Pancreas (tissue), 10 donors: ENCODE measurements around the gene SLC35G1. TPM values are rescaled to one million over a fixed set of nuclear protein-coding genes. Genes with fewer than 3 reads are reported as not detected.

Experiments used
- ATAC-seq, 4 donors: fragments of 200-7000 bp; cut with Tn5 transposase; one replicate each; pipeline versions ENCODE4 v1.8.0 to v1.9.1; 2020; ENCODE audit warnings: mild to moderate bottlenecking in 4 of 4, moderate library complexity in 4 of 4
- DNase-seq, 6 donors: peaks; one replicate each; pipeline ENCODE4 v3.0.0-alpha.2; 2020
- FAIRE-seq: peaks from 2 replicates; lab custom pipeline; 2012; peaks lifted over from hg19 to GRCh38; lab: Jason Lieb, UNC
- H3K27ac ChIP-seq, 4 donors: fragments of 200-600 bp; sonication (generic); 1 replicate in 3 of 4; 2 replicates in 1 of 4; pipeline versions ENCODE4 v1.5.0 to v1.8.0; 2020
- H3K27me3 ChIP-seq, 4 donors: fragments of 200-600 bp; one replicate each; pipeline ENCODE4 v1.8.0; 2021
- H3K36me3 ChIP-seq, 3 donors: fragments of 200-600 bp; sonication (generic) in 1 of 3; one replicate each; pipeline versions ENCODE4 v1.5.0 to v1.8.0; 2020 to 2021
- H3K4me1 ChIP-seq, 3 donors: fragments of 200-600 bp; one replicate each; pipeline ENCODE4 v1.8.0; 2021
- H3K4me3 ChIP-seq, 4 donors: fragments of 200-600 bp; sonication (generic) in 2 of 4; one replicate each; pipeline versions ENCODE4 v1.5.0 to v1.8.0; 2020 to 2021
- H3K9me3 ChIP-seq, 4 donors: fragments of 200-600 bp; one replicate each; pipeline ENCODE4 v1.8.0; 2021
- CTCF ChIP-seq, 4 donors: fragments of 200-600 bp; sonication (generic) in 3 of 4; IDR thresholded peaks; one replicate each; pipeline versions ENCODE4 v1.5.0 to v1.8.0; 2021; ENCODE audit warnings: antibody characterized with exemption in 4 of 4
- WGBS, 2 donors: extraction: QIAGEN DNeasy Blood & Tissue Kit; methylation state at CpG; one replicate each; pipeline ENCODE4 v1.1.7; 2013; 5-methylcytosine and 5-hydroxymethylcytosine counted together
- intact Hi-C, 3 donors: fragments of 100-400 bp; cut with DNase I; formaldehyde crosslinking; loops; one replicate each; pipeline versions ENCODE4 v1.11.1 to v1.14.2; 2022
- polyA plus RNA-seq, 2 donors: library from polyadenylated mRNA; stranded (reverse); fragments of 200-250 nt; gene quantifications; one replicate each; pipeline ENCODE4 v1.2.3, GENCODE V29; 2013
- total RNA-seq, 6 donors: library from RNA; stranded (reverse); fragmentation: NEBNext Ultra II Directional in 4 of 6; extraction: Animal tissue kit (Norgen Biotek cat#: 25700) in 4 of 6; gene quantifications; one replicate each; pipeline versions ENCODE4 v1.2.1 to v1.2.4, GENCODE V29; 2021 to 2023
- donor health status: healthy with polysubstance abuse.
- donor health status: DM: no; HTN: no; CAD: no; lungs with moderate emphysema.
- donor health status: DM: no; HTN: no; CAD: no.
- donor health status: control.
- donor health status: control.
- donor health status: Bipolar disorder and iron deficiency.
- donor health status: DM: yes; HTN: yes; CAD: no.
- donor health status: DM: no; HTN: no; CAD: no.
- donor health status: DM: no; HTN: no; CAD: no.
- donor health status: DM: yes; HTN: yes; CAD: no.

The SLC35G1 gene
- total and polyA plus RNA-seq, 8 donors = 1.4 to 11.0 (median 4.9) TPM

- no peak for ATAC-seq
- Histone ChIP-seq H3K27me3 (no peaks in the 10 kb centered on the region), H3K4me1 (peaks cover 0 to 13% (median 0%) of the 10 kb centered on the region in 3 donors), H3K4me3 (no peak overlapping the region), H3K9me3 (no peaks in the 10 kb centered on the region), H3K36me3 (no peaks in the 10 kb centered on the region), H3K27ac (no peak overlapping the region)
- intact Hi-C loops = no loop called here
- TF ChIP-seq CTCF (IDR thresholded peaks at IDR 0.05) = no peak
- 79 to 81% methylated on average over 8 of the region's 8 CpGs for WGBS, 2 donors
- no peak for DNase-seq
- FAIRE-seq = no peak
Observed at GRCh38 chr10:93947055-93947454, 53.3 kb downstream of the SLC35G1 start.

GRCh38 chr10:93947524-93947923, 53.7 kb downstream of the SLC35G1 start:
- intact Hi-C loops = no loop called here
- no peaks in the 10 kb centered on the region for H3K36me3 ChIP-seq
- FAIRE-seq (no peak), ATAC-seq (no peak), DNase-seq (no peak)
- no peak overlapping the region for H3K4me3 ChIP-seq
- no peak overlapping the region for H3K27ac ChIP-seq
- H3K4me1 ChIP-seq = peaks cover 0 to 8% (median 0%) of the 10 kb centered on the region in 3 donors
- H3K27me3 ChIP-seq = no peaks in the 10 kb centered on the region
- H3K9me3 ChIP-seq = no peaks in the 10 kb centered on the region
- no peak for TF ChIP-seq CTCF (IDR thresholded peaks at IDR 0.05)

- Histone ChIP-seq H3K36me3 (no peaks in the 10 kb centered on the region), H3K27me3 (no peaks in the 10 kb centered on the region), H3K27ac (no peak overlapping the region), H3K4me3 (no peak overlapping the region), H3K9me3 (no peaks in the 10 kb centered on the region), H3K4me1 (no peaks in the 10 kb centered on the region)
- intact Hi-C loops = no loop called here
- FAIRE-seq = no peak
- DNase-seq = no peak
- no peak for ATAC-seq
- TF ChIP-seq CTCF (IDR thresholded peaks at IDR 0.05) = no peak
- 88% methylated on average over 2 of the region's 2 CpGs for WGBS, 2 donors
Observed at GRCh38 chr10:93951905-93952304, 58.1 kb downstream of the SLC35G1 start.

Other genes with a start within 250 kb of the SLC35G1 start
- gene FRA10AC1, start 191.4 kb upstream of the SLC35G1 start, total RNA-seq = 1 to 10 TPM; 5.1 to 9.7 (median 8.5) TPM
- gene FRA10AC1, start 191.4 kb upstream of the SLC35G1 start, polyA plus RNA-seq = 10 to 100 TPM in 1 of 2 donors, 1 to 10 TPM in 1; 8.6 to 10.9 TPM
- gene LGI1, start 136.0 kb upstream of the SLC35G1 start, total RNA-seq = not detected
- under 1 TPM; 0.19 to 0.99 TPM for gene LGI1, start 136.0 kb upstream of the SLC35G1 start, polyA plus RNA-seq
- gene PLCE1, start 100.0 kb downstream of the SLC35G1 start, total RNA-seq = 1 to 10 TPM; 3.1 to 7.2 (median 4.6) TPM
- gene PLCE1, start 100.0 kb downstream of the SLC35G1 start, polyA plus RNA-seq = 1 to 10 TPM; 1.8 to 4.4 TPM